Thoracic aorta (tissue), 2 donors: ENCODE measurements around the gene KIF26B. TPM values are rescaled to one million over a fixed set of nuclear protein-coding genes. Genes with fewer than 3 reads are reported as not detected.

Experiments used
- ATAC-seq: fragments of 150-250 bp; one replicate; pipeline ENCODE4 v1.8.0; 2017; ENCODE audit warnings: low read depth; ENCODE audit not compliant: insufficient number of reproducible peaks, low FRiP score
- DNase-seq: peaks from one replicate; pipeline ENCODE4 v3.0.0-alpha.2; 2020; ENCODE audit warnings: low spot score
- H3K27ac ChIP-seq, 2 donors: fragments of 200-600 bp; sonication (generic); 1 replicate in 1 of 2; 2 replicates in 1 of 2; pipeline ENCODE4 v1.5.1; 2016; ENCODE audit warnings: mild to moderate bottlenecking in 2 of 2, moderate library complexity in 2 of 2
- H3K27me3 ChIP-seq: fragments of 200-600 bp; sonication (generic); replicated peaks from 2 replicates; pipeline ENCODE4 v1.6.0; 2016; ENCODE audit warnings: mild to moderate bottlenecking; ENCODE audit not compliant: insufficient read depth
- H3K36me3 ChIP-seq: fragments of 200-600 bp; sonication (generic); one replicate; pipeline ENCODE4 v1.5.1; 2016
- H3K4me1 ChIP-seq, 2 donors: fragments of 200-600 bp; sonication (generic); 1 replicate in 1 of 2; 2 replicates in 1 of 2; pipeline versions ENCODE4 v1.5.1 to v1.6.0; 2016; ENCODE audit warnings: low read depth in 2 of 2, mild to moderate bottlenecking in 1 of 2; ENCODE audit not compliant: control insufficient read depth in 1 of 2
- H3K4me3 ChIP-seq: fragments of 200-600 bp; sonication (generic); 2 replicates; pipeline ENCODE4 v1.5.1; 2016; ENCODE audit warnings: mild to moderate bottlenecking
- H3K9me3 ChIP-seq: fragments of 200-600 bp; sonication (generic); 2 replicates; pipeline ENCODE4 v1.5.1; 2016
- CTCF ChIP-seq: fragments of 200-600 bp; sonication (generic); IDR thresholded peaks from one replicate; pipeline ENCODE4 v1.5.1; 2019; ENCODE audit warnings: antibody characterized with exemption
- total RNA-seq, 2 donors: library from RNA; depleted of rRNA; stranded (reverse); fragments of >200 nt; gene quantifications; one replicate each; pipeline versions ENCODE4 v1.1.0 to v1.2.3, GENCODE V29; 2016

Gene KIF26B
- total RNA-seq, 2 donors from 2014 or later, result 0.14 to 0.41 TPM

- Histone ChIP-seq H3K27me3 (no peaks in the 10 kb centered on the region), H3K27ac (no peak overlapping the region), H3K36me3 (no peaks in the 10 kb centered on the region), H3K9me3 (peaks cover 15% of the 10 kb centered on the region), H3K4me1 (no peaks in the 10 kb centered on the region), H3K4me3 (no peak overlapping the region)
- TF ChIP-seq CTCF, result no peak
- DNase-seq, result no peak
- no peak for ATAC-seq
These were observed 57.0 kb downstream of the KIF26B start for GRCh38 chr1:245211761-245212160.

GRCh38 chr1:245212221-245212710, 57.5 kb downstream of the KIF26B start:
- Histone ChIP-seq H3K4me3 (no peak overlapping the region), H3K27me3 (no peaks in the 10 kb centered on the region), H3K27ac (no peak overlapping the region), H3K9me3 (peaks cover 10% of the 10 kb centered on the region), H3K36me3 (no peaks in the 10 kb centered on the region), H3K4me1 (no peaks in the 10 kb centered on the region)
- ATAC-seq, result no peak
- no peak for DNase-seq
- no peak for TF ChIP-seq CTCF

- Histone ChIP-seq H3K27ac (no peak overlapping the region), H3K36me3 (no peaks in the 10 kb centered on the region), H3K27me3 (no peaks in the 10 kb centered on the region), H3K4me1 (no peaks in the 10 kb centered on the region), H3K4me3 (no peak overlapping the region), H3K9me3 (peaks cover under 1% of the 10 kb centered on the region)
- no peak for DNase-seq
- ATAC-seq, result no peak
- TF ChIP-seq CTCF, result no peak
These were observed 58.5 kb downstream of the KIF26B start for GRCh38 chr1:245213066-245213831.

- Histone ChIP-seq H3K4me3 (no peak overlapping the region), H3K27me3 (no peaks in the 10 kb centered on the region), H3K9me3 (no peaks in the 10 kb centered on the region), H3K27ac (no peak overlapping the region), H3K4me1 (no peaks in the 10 kb centered on the region), H3K36me3 (no peaks in the 10 kb centered on the region)
- TF ChIP-seq CTCF, result no peak
- DNase-seq, result no peak
- ATAC-seq, result no peak
These were observed 60.3 kb downstream of the KIF26B start for GRCh38 chr1:245215071-245215470.

- Histone ChIP-seq H3K27me3 (no peaks in the 10 kb centered on the region), H3K4me3 (no peak overlapping the region), H3K27ac (no peak overlapping the region), H3K9me3 (no peaks in the 10 kb centered on the region), H3K36me3 (no peaks in the 10 kb centered on the region), H3K4me1 (no peaks in the 10 kb centered on the region)
- no peak for TF ChIP-seq CTCF
- ATAC-seq (no peak), DNase-seq (no peak)
These were observed 61.8 kb downstream of the KIF26B start for GRCh38 chr1:245216366-245217115.
